ENCODE measurements around the gene SP2. TPM values are rescaled to one million over a fixed set of nuclear protein-coding genes. Genes with fewer than 3 reads are reported as not detected.

SP2 gene
- total RNA-seq, 2 experiments from 2014 or later, result 17.4 to 19.5 TPM

DNA sequence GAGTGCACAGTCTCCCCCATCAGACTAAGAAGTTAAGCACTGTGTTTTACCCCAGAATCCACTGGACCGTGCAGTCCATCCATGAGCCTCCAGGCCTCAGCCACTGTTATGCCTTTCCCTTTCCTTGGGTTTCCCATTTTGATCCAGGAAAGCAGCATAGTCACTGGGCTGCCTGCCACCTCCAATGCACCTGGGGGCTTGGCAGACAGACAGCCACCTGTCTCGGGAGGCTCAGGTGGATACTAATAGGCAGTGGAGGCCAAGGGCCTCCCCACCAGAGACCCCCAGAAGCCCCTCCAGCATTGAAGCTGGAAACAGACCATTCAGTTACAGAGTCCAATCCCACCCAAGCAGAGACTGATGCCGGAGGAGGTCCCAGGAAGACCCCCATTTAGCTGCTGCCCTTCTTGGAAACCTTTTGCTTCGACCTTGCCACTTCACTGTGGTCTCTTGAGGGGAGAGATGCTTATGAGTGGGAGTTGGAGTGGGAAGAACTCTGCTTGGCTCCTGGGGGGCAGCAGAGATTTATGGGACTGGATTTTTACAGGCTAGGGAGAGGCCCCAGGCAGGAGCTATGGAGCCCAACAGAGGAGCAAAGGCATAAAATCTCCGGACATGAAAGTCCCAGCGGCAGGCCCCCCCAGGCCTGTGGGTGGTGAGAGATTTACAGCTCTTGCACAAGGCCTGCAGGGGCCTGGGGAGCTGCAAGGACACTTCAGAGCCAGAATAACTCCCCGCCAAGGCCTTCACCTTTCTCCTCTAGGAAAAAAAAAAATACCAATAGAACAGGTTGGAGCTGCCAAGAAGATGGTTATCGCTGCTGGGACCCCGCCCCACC lies 12.2 kb upstream of the SP2 start:
- Mint-ChIP-seq H3K27ac (no peak overlapping the region), H3K27me3 (ENCODE audit: low read depth) (peaks cover 3% of the 10 kb centered on the region), H3K36me3 (ENCODE audit: low read depth) (no peaks in the 10 kb centered on the region), H3K4me1 (ENCODE audit: low read depth) (peaks cover 38% of the 10 kb centered on the region), H3K4me3 (no peak overlapping the region), H3K9me3 (no peaks in the 10 kb centered on the region)
- intact Hi-C loops (cut with micrococcal nuclease), result no loop called here
- CTCF ChIA-PET, result interaction anchor here (1.8 to 15.6 kb wide), 3 partner anchors 19 to 37 kb away, joined by 5 to 460 read pairs (median 11); partner anchors contain the start of genes SCRN2 and SP6
- DNase-seq, result no peak

DNA sequence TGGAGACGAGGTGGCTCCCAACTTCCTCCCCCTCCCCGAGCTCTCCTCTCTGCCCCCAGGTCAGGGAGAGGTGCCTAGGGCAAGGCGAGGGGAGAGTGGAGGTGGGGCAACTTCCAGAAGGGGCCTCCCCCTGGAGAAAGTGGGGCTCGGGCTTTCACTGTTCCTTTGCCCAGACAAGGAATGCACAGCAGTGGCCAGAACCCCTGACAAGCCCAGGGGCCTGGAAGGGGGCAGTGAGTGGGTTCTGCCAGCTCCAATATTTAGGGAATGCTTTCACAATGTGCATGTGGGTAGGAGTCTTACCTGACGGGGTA lies 11.7 kb upstream of the SP2 start:
- CTCF ChIA-PET, result interaction anchor here (1.2 to 15.6 kb wide), 6 partner anchors 14 to 66 kb away, joined by 3 to 460 read pairs (median 8); partner anchors contain the start of genes SCRN2 and SP6
- Mint-ChIP-seq H3K27me3 (ENCODE audit: low read depth) (no peaks in the 10 kb centered on the region), H3K4me3 (no peak overlapping the region), H3K36me3 (ENCODE audit: low read depth) (no peaks in the 10 kb centered on the region), H3K27ac (no peak overlapping the region), H3K4me1 (ENCODE audit: low read depth) (peaks cover 34% of the 10 kb centered on the region), H3K9me3 (no peaks in the 10 kb centered on the region)
- intact Hi-C loops (cut with micrococcal nuclease), result no loop called here
- DNase-seq, result no peak

DNA sequence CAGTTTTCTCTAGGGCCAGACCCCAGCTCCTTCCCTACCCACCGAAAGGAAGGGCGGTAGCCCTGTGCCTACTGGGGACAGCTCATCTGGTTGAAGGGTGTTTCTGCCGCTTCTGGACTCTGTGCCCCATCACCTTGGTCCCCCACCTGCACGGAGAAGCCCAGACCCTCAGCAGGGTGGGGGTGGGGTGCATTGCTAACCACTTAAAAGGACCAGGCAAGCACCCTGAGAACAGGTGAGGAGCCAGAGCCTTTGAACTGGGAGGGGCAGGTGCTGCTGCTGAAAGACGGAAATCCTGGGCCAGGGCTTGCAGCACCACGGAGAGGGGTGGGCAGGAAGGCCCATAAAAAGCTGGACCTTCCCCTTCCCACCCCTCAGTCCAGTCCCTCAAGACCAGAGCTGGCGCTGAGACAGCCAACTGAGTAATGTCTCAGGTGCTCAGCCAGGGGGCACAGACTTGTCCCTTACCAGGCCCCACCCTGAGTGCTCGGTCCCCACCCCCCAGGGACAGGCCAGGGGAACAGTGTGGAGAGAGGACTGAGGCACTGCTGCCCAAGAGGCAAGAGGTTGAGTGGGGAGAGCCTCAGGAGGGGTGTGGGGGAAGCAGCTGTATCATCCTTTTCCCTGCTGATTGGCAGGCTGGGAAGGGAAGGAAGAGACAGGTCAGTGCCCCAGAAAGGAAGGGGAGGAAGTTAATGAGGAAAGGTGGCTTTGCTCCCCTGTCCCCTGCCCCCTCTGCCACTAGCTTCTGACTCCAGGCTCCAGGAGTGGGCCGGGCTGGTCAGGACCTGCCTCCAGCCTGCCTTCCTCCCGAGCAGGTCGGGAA lies 10.9 kb upstream of the SP2 start:
- Mint-ChIP-seq H3K27me3 (ENCODE audit: low read depth) (no peaks in the 10 kb centered on the region), H3K27ac (no peak overlapping the region), H3K4me1 (ENCODE audit: low read depth) (peaks cover 34% of the 10 kb centered on the region), H3K36me3 (ENCODE audit: low read depth) (no peaks in the 10 kb centered on the region), H3K9me3 (no peaks in the 10 kb centered on the region), H3K4me3 (no peak overlapping the region)
- no peak for DNase-seq
- intact Hi-C loops (cut with micrococcal nuclease), result no loop called here
- CTCF ChIA-PET, result interaction anchor here (1.1 to 15.6 kb wide), 8 partner anchors 10 to 65 kb away, joined by 3 to 460 read pairs (median 6); partner anchors contain the start of genes SCRN2, SP2 and SP6

DNA sequence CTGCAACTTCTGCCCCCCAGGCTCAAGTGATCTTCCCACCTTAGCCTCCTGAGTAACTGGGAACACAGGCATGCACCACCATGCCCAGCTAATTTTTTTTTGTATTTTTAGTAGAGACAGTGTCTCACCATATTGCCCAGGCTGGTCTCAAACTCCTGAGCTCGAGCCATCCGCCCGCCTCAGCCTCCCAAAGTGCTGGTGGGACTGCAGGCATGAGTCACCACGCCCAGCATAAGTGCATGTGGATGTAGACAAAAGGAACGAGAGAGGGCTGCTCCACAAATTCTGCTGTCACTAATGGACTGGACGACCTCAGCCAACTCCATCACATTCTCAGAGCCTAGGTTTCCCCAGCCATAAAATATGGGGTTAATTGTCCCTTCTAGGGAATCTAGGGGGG lies 7.7 kb upstream of the SP2 start:
- peaks cover 28% of the 10 kb centered on the region for H3K4me1 Mint-ChIP-seq (ENCODE audit: low read depth)
- no peak for DNase-seq
- intact Hi-C loops (cut with micrococcal nuclease), result no loop called here
- no peak overlapping the region for H3K4me3 Mint-ChIP-seq
- CTCF ChIA-PET, result interaction anchor here (2.0 to 15.6 kb wide), 3 partner anchors 42 to 83 kb away, joined by 4 to 460 read pairs (median 16); partner anchors contain the start of genes CDK5RAP3, SCRN2 and SP6
- H3K36me3 Mint-ChIP-seq (ENCODE audit: low read depth), result no peaks in the 10 kb centered on the region
- H3K27ac Mint-ChIP-seq, result no peak overlapping the region
- no peaks in the 10 kb centered on the region for H3K9me3 Mint-ChIP-seq
- no peaks in the 10 kb centered on the region for H3K27me3 Mint-ChIP-seq (ENCODE audit: low read depth)

DNA sequence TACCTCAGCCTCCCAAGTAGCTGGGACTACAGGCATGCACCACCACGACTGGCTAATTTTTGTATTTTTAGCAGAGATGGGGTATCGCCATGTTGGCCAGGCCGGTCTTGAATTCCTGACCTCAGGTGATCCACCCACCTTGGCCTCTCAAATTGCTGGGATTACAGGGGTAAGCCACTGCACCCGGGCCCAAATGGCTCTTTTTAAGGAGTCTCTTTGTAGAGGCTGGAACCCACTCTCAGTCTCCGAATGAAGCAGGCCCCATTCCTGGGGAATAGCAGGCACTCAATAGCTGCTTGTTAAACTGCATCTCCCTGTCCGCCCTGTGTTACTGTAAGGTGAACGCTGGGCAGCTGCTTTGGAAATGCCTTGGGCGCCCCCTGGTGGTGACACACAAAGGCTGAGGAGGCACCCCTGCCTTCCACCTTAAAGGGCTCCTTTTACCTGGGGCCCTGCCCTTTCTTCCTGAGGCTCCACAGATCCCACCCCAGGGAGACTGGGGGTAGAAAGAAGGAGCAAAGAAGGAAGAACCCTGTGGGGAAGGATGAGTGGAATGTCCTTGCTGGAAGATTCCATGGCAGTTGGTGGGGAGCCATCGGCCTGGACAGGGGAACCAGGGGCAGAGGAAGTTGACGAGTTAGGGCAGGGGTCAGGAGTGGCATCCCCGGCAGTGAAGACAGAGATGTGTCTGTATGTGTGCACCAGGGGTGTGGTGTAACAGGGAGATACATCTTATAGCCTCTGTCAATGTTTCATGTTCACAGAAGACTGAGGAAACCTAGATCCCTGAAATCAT lies 6.1 kb upstream of the SP2 start:
- H3K36me3 Mint-ChIP-seq (ENCODE audit: low read depth), result no peaks in the 10 kb centered on the region
- no peaks in the 10 kb centered on the region for H3K9me3 Mint-ChIP-seq
- H3K4me3 Mint-ChIP-seq, result no peak overlapping the region
- peaks cover 24% of the 10 kb centered on the region for H3K4me1 Mint-ChIP-seq (ENCODE audit: low read depth)
- H3K27me3 Mint-ChIP-seq (ENCODE audit: low read depth), result no peaks in the 10 kb centered on the region
- CTCF ChIA-PET, result interaction anchor here (0.6 to 15.6 kb wide), 22 partner anchors 9 to 87 kb away, joined by 3 to 460 read pairs (median 4); partner anchors contain the start of genes CDK5RAP3, OSBPL7, SCRN2 and SP6
- H3K27ac Mint-ChIP-seq, result no peak overlapping the region
- intact Hi-C loops (cut with micrococcal nuclease), result loop anchor here (1.0 kb wide), 2 partner anchors 43 to 47 kb away; no protein-coding TSS in a partner anchor
- DNase-seq, result peak; percentile 97

DNA sequence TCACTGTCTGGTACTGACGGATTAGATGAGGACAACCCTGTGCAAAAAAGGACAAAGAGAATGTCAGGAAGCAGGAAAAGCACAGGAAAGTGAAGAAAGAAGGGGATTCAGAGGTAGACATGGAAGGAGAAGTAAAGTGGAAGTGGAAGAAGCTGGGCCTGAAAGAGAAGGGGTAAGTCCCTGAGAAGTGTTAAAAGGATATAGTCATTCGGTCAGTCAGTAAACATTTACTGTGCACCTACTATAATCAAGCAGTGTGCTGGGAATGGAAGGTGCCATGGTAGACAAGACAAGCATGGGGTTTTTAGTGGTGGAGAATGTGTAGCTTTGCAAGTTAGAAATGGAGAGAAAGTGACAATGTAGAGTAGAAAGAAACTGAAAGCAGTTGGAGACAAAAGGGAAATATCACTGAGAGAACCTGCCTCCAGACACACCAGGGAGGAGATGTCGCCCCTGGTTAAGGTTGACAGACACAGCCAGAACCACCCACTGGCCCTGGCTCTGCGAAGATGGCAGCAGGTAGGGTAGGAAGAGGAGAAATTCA lies 4.4 kb upstream of the SP2 start:
- no peak overlapping the region for H3K4me3 Mint-ChIP-seq
- no peak for DNase-seq
- CTCF ChIA-PET, result interaction anchor here (1.0 to 15.6 kb wide), 13 partner anchors 10 to 80 kb away, joined by 3 to 460 read pairs (median 5); partner anchors contain the start of genes CDK5RAP3, LRRC46, MRPL10 and SCRN2
- H3K36me3 Mint-ChIP-seq (ENCODE audit: low read depth), result no peaks in the 10 kb centered on the region
- intact Hi-C loops (cut with micrococcal nuclease), result no loop called here
- H3K27me3 Mint-ChIP-seq (ENCODE audit: low read depth), result no peaks in the 10 kb centered on the region
- H3K27ac Mint-ChIP-seq, result no peak overlapping the region
- H3K9me3 Mint-ChIP-seq, result no peaks in the 10 kb centered on the region
- peaks cover 12% of the 10 kb centered on the region for H3K4me1 Mint-ChIP-seq (ENCODE audit: low read depth)

DNA sequence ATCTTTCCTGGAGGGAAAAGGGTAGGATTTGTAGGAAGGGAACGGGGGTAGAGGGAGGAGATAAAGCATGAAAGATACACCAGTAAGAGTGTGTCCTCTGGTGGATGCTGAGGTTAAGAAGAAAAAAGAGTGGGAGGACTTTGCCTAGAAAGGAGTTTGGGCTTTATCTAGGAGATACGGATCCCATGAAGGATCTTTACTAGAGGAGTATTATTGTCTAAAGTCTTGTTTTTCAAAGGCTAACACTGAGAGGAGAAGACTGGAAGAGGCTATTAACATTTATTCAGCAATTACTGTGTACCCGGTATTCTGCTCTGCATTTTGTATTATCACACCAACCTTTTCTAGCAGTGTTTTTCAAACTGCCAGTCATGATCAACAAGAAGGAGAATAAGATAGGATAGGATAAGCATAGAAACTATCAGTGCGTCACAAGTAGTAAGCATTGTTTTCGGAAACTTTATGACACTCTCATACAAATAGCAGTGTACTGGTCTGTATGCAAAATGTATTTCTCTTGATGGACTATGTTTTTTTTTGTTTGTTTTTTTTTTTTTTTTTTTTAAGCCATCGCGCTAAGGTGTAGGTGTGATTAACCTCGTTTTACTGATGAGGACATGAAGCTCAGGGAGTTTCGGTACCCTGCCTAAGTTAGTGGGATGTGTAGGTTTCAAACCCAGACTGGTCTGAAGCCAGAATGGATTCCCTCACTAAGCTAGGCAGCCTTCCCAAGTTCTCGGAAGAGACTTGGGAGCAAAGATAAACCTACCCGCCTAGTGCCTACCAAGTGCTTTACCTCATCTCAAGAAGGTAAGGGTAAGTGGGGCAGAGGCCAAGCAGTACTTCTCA lies 1.3 kb upstream of the SP2 start:
- DNase-seq, result no peak
- no peaks in the 10 kb centered on the region for H3K27me3 Mint-ChIP-seq (ENCODE audit: low read depth)
- CTCF ChIA-PET, result interaction anchor here (1.3 to 15.6 kb wide), 5 partner anchors 9 to 76 kb away, joined by 6 to 460 read pairs (median 9); partner anchors contain the start of genes CDK5RAP3, SCRN2 and SP6
- H3K4me1 Mint-ChIP-seq (ENCODE audit: low read depth), result peaks cover 35% of the 10 kb centered on the region
- peak overlapping the region; percentile 93 for H3K4me3 Mint-ChIP-seq
- H3K36me3 Mint-ChIP-seq (ENCODE audit: low read depth), result peaks cover 8% of the 10 kb centered on the region
- H3K9me3 Mint-ChIP-seq, result no peaks in the 10 kb centered on the region
- H3K27ac Mint-ChIP-seq, result peak overlapping the region; percentile 95
- intact Hi-C loops (cut with micrococcal nuclease), result loop anchor here (1.0 to 5.0 kb wide), 3 partner anchors 47 to 154 kb away; partner anchors contain the start of genes NFE2L1 and PNPO

DNA sequence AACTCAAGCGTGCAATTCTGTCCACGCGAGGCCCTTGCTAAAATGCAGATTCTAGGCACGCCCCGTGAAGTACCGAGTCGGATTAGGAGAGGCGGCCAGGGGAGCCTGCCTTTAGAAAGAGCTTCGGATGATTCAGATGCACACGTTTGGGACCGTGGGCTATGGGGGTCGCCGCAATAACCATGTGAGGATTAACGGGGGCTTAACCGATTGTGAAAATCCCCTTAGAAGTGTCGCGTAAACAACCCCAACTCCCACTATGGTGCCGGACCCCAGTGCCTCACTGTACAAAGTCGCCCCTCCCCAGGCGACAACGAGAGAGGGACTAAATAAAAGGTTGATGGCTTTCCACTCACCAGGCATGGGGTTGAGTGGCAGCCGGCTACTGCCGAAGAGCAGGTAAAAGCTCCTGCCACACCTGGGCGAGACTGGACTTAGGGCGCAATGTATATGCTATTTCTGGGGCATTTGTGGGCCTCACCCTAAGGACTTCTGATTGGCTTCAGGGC lies 635 bp upstream of the SP2 start:
- H3K36me3 Mint-ChIP-seq (ENCODE audit: low read depth), result peaks cover 8% of the 10 kb centered on the region
- peak overlapping the region; percentile 95 for H3K27ac Mint-ChIP-seq
- H3K4me1 Mint-ChIP-seq (ENCODE audit: low read depth), result peaks cover 41% of the 10 kb centered on the region
- H3K9me3 Mint-ChIP-seq, result no peaks in the 10 kb centered on the region
- DNase-seq, result peak; percentile 54
- H3K27me3 Mint-ChIP-seq (ENCODE audit: low read depth), result no peaks in the 10 kb centered on the region
- intact Hi-C loops (cut with micrococcal nuclease), result loop anchor here (1.0 to 5.0 kb wide), 3 partner anchors 46 to 153 kb away; partner anchors contain the start of genes NFE2L1 and PNPO
- H3K4me3 Mint-ChIP-seq, result peak overlapping the region; percentile 93
- CTCF ChIA-PET, result interaction anchor here (0.8 to 15.6 kb wide), 5 partner anchors 9 to 76 kb away, joined by 3 to 460 read pairs (median 9); partner anchors contain the start of genes CDK5RAP3, SCRN2 and SP6

DNA sequence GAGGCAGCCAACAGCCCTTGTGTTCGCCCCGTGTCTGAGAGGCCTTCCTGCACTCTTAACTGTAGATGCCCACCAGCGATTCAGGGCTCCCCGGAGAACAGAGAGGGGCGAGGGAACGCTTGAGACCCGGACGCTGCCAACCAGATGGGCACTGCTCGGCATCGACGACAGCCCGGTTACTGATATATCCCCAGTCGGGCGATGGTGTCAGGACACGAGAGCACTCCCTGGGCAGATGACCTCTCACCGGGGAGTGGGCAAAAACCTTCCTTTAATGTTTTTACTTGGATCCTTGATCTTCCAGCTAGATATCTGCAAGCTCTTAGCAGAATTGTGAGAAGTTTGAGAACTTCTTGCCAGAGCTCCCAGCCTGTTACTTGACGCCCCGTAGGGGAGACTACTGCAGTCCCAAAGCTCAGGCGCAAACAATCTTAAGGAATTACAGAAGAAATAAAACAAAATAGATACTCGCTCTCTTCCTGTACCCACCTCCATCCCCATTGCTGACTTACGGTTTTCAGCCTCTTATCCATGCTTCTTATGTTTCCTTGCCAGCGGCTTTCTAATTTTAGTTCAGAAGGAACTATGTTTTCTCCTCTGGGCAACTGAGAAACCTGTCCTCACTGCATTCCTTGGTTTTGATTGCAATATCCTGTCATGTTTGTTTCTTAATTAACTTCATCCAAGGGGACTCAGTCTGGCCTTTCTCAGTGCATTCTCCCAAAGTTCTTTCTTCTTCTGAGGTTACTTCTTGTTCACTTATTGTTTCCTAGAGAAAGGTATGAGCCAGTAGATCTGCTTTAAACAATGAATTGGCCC lies 845 bp downstream of the SP2 start:
- peak overlapping the region; percentile 86 for H3K27ac Mint-ChIP-seq
- peaks cover 41% of the 10 kb centered on the region for H3K4me1 Mint-ChIP-seq (ENCODE audit: low read depth)
- H3K4me3 Mint-ChIP-seq, result peak overlapping the region; percentile 93
- H3K9me3 Mint-ChIP-seq, result no peaks in the 10 kb centered on the region
- CTCF ChIA-PET, result interaction anchor here (0.5 to 1.1 kb wide), 8 partner anchors 45 to 123 kb away, joined by 3 to 7 read pairs (median 3); partner anchors contain the start of genes CDK5RAP3 and PNPO
- intact Hi-C loops (cut with micrococcal nuclease), result loop anchor here (1.0 to 5.0 kb wide), 6 partner anchors 50 to 248 kb away; partner anchors contain the start of genes CDK5RAP3, KPNB1, LRRC46 and MRPL10
- no peak for DNase-seq
- H3K27me3 Mint-ChIP-seq (ENCODE audit: low read depth), result no peaks in the 10 kb centered on the region
- H3K36me3 Mint-ChIP-seq (ENCODE audit: low read depth), result peaks cover 8% of the 10 kb centered on the region

DNA sequence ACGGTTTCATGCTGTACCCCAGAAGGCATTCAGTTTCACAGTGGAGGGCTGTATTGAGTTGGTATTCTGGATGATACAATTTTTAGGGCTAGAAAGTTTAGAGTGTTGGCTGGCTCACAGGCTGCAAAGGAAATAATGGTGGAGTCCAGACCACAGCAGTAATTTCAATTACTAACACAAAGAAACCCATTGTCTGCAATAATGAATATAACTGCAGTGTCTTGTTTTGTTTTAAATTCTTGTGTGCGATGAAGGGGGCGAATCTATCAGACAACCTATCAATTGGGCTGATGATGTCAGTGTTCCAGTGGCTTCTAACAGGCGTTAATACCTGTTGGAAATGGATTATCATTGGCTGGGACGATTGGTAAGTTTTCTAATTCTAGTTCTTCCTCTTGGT lies 1.5 kb downstream of the SP2 start:
- Mint-ChIP-seq H3K27me3 (ENCODE audit: low read depth) (no peaks in the 10 kb centered on the region), H3K27ac (no peak overlapping the region), H3K9me3 (no peaks in the 10 kb centered on the region), H3K36me3 (ENCODE audit: low read depth) (peaks cover 9% of the 10 kb centered on the region), H3K4me3 (peak overlapping the region; percentile 93), H3K4me1 (ENCODE audit: low read depth) (peaks cover 47% of the 10 kb centered on the region)
- intact Hi-C loops (cut with micrococcal nuclease), result loop anchor here (2.0 to 5.0 kb wide), 3 partner anchors 115 to 249 kb away; partner anchors contain the start of genes KPNB1 and SNX11
- no peak for DNase-seq
- CTCF ChIA-PET, result no interaction called here

Measured in activated naive CD4-positive, alpha-beta T cell treated with anti-CD3 and anti-CD28 coated beads for 36 hours (primary cell).